Medulla oblongata (tissue), 1 donor: Measurements from ENCODE around the gene IZUMO1.
"Not testable (repeated sequence)": the region's sequence is repeated elsewhere in the genome, so short reads cannot be mapped to it uniquely, and the experiment has no call there.

Experiments used
- DNase-seq: peaks from one replicate; pipeline ENCODE4 v3.0.0-alpha.2; 2015; ENCODE audit errors: extremely low spot score

Gene IZUMO1

GRCh38 chr19:48746738-48747575 lies at the start of gene IZUMO1:
IZUMO1 (minus strand) TSS chr19:48746909; CDS start chr19:48745859, 1,050 bp downstream.
- DNase-seq, result peak; percentile 79

GRCh38 chr19:48795685-48796070 lies 49.0 kb upstream of the IZUMO1 start:
- DNase-seq, result no peak

- DNase-seq, result peak; percentile 98
These were observed 48.5 kb upstream of the IZUMO1 start for GRCh38 chr19:48795055-48795684.

- no peak for DNase-seq
These were observed 47.6 kb upstream of the IZUMO1 start for GRCh38 chr19:48794291-48794690.

GRCh38 chr19:48793271-48793670 lies 46.6 kb upstream of the IZUMO1 start:
- no peak for DNase-seq

GRCh38 chr19:48787331-48787730 lies 40.6 kb upstream of the IZUMO1 start:
- DNase-seq, result not testable (repeated sequence)

- DNase-seq, result not testable (repeated sequence)
These were observed 39.7 kb upstream of the IZUMO1 start for GRCh38 chr19:48786422-48786821.

- DNase-seq, result no peak
These were observed 37.8 kb upstream of the IZUMO1 start for GRCh38 chr19:48784527-48784926.

- DNase-seq, result peak; percentile 32
These were observed 34.1 kb upstream of the IZUMO1 start for GRCh38 chr19:48780631-48781391.

GRCh38 chr19:48779636-48780035 lies 32.9 kb upstream of the IZUMO1 start:
- no peak for DNase-seq

- DNase-seq, result no peak
These were observed 31.0 kb upstream of the IZUMO1 start for GRCh38 chr19:48777720-48778119.

GRCh38 chr19:48777139-48777538 lies 30.4 kb upstream of the IZUMO1 start:
- DNase-seq, result no peak

- DNase-seq, result no peak
These were observed 25.8 kb upstream of the IZUMO1 start for GRCh38 chr19:48772503-48772953.

GRCh38 chr19:48770734-48771472 lies 24.2 kb upstream of the IZUMO1 start:
- DNase-seq, result no peak

GRCh38 chr19:48770266-48770665 lies 23.6 kb upstream of the IZUMO1 start:
- no peak for DNase-seq

GRCh38 chr19:48768994-48769713 lies 22.4 kb upstream of the IZUMO1 start:
- DNase-seq, result no peak

- not testable (repeated sequence) for DNase-seq
These were observed 21.6 kb upstream of the IZUMO1 start for GRCh38 chr19:48768171-48768753.

- DNase-seq, result not testable (repeated sequence)
These were observed 19.1 kb upstream of the IZUMO1 start for GRCh38 chr19:48765816-48766215.

- no peak for DNase-seq
These were observed 13.9 kb upstream of the IZUMO1 start for GRCh38 chr19:48760504-48761205.

GRCh38 chr19:48757741-48758144 lies 11.0 kb upstream of the IZUMO1 start:
- no peak for DNase-seq
